GM12878 (cell line): ENCODE results near the gene CDH2. TPM values are rescaled to one million over a fixed set of nuclear protein-coding genes. Genes with fewer than 3 reads are reported as not detected.

Experiments used
- ATAC-seq: fragments of 200-7000 bp; cut with Tn5 transposase; 3 replicates; pipeline ENCODE4 v1.9.1; 2020; ENCODE audit warnings: mild to moderate bottlenecking, moderate library complexity
- BruUV-seq: library from RNA; stranded (reverse); fragments of 400-500 nt; replicated peaks from 2 replicates; lab custom pipeline; 2021; lab: Mats Ljungman, UMichigan
- CTCF ChIA-PET: fragments of 300-600 bp; sonication (Branson Sonifier 250); formaldehyde crosslinking; extraction: SDS; loops from one replicate; lab custom pipeline; 2021; ENCODE audit warnings: inconsistent platforms; lab: Yijun Ruan, JAX
- POLR2A ChIA-PET: fragments of 350-600 bp; formaldehyde crosslinking; extraction: SDS; loops from one replicate; lab custom pipeline; 2021; ENCODE audit warnings: inconsistent platforms; lab: Charles Lee
- RAD21 ChIA-PET: fragments of 300-600 bp; sonication (Branson Sonifier 250); formaldehyde crosslinking; loops from one replicate; lab custom pipeline; 2023; ENCODE audit warnings: antibody characterized with exemption; ENCODE audit not compliant: unreplicated experiment; lab: Charles Lee
- SMC1A ChIA-PET: fragments of 300-600 bp; sonication (Branson Sonifier 250); formaldehyde crosslinking; loops from one replicate; lab custom pipeline; 2023; ENCODE audit not compliant: unreplicated experiment, uncharacterized antibody; lab: Charles Lee
- DNase-seq: peaks from one replicate; pipeline ENCODE4 v3.0.0-alpha.2; 2011; ENCODE audit warnings: low read depth, low spot score
- FAIRE-seq: peaks from 3 replicates; lab custom pipeline; 2011; peaks lifted over from hg19 to GRCh38; lab: Jason Lieb, UNC
- H2AFZ ChIP-seq: 2 replicates; pipeline ENCODE4 v1.6.0; 2011; ENCODE audit warnings: low read depth, low read length, control low read depth; ENCODE audit not compliant: control insufficient read depth
- H3K27ac ChIP-seq: 2 replicates; pipeline ENCODE4 v1.5.1; 2011; ENCODE audit warnings: control low read depth; ENCODE audit not compliant: control insufficient read depth, insufficient read depth
- H3K27me3 ChIP-seq, 2 experiments: replicated peaks in 1 of 2; 2 replicates each; pipeline versions ENCODE4 v1.6.0 to v1.6.1; 2011; ENCODE audit warnings: low read length in 1 of 2; ENCODE audit not compliant: control insufficient read depth in 2 of 2, insufficient read depth in 2 of 2
- H3K36me3 ChIP-seq, 2 experiments: 2 replicates each; pipeline ENCODE4 v1.5.1; 2011; ENCODE audit warnings: low read length in 1 of 2; ENCODE audit not compliant: control insufficient read depth in 2 of 2, insufficient read depth in 2 of 2
- H3K4me1 ChIP-seq: 2 replicates; pipeline ENCODE4 v1.6.1; 2011; ENCODE audit warnings: mild to moderate bottlenecking, low read length, moderate library complexity, mixed read lengths; ENCODE audit not compliant: control insufficient read depth, insufficient read depth
- H3K4me2 ChIP-seq: 2 replicates; pipeline ENCODE4 v1.6.0; 2011; ENCODE audit warnings: control low read depth; ENCODE audit not compliant: control insufficient read depth, insufficient read depth
- H3K4me3 ChIP-seq: fragments of 200-600 bp; sonication (generic); 2 replicates; pipeline ENCODE4 v1.5.1; 2016
- H3K79me2 ChIP-seq: 2 replicates; pipeline ENCODE4 v1.6.0; 2011; ENCODE audit warnings: low read length; ENCODE audit not compliant: control insufficient read depth, insufficient read depth
- H3K9ac ChIP-seq: 2 replicates; pipeline ENCODE4 v1.8.0; 2011; ENCODE audit warnings: low read length, control low read depth, mixed read lengths; ENCODE audit not compliant: control insufficient read depth, insufficient read depth
- H3K9me3 ChIP-seq: replicated peaks from 3 replicates; pipeline ENCODE4 v1.5.1; 2011; ENCODE audit warnings: mild to moderate bottlenecking, low read length; ENCODE audit not compliant: control insufficient read depth, insufficient read depth
- H4K20me1 ChIP-seq: 2 replicates; pipeline ENCODE4 v1.6.0; 2011; ENCODE audit not compliant: control insufficient read depth, insufficient read depth
- CBFB ChIP-seq: IDR thresholded peaks from 2 replicates; pipeline ENCODE4 v1.6.1; 2016; ENCODE audit warnings: antibody characterized with exemption, low read depth
- RBBP5 ChIP-seq: fragments of 200-600 bp; sonication (generic); conservative IDR thresholded peaks from 2 replicates; pipeline ENCODE4 v1.6.1; 2016
- RFX5 ChIP-seq: IDR thresholded peaks from 2 replicates; pipeline ENCODE4 v1.6.1; 2011; ENCODE audit warnings: low read depth, low read length, improper control_type of control experiment
- SMAD5 ChIP-seq: IDR thresholded peaks from 2 replicates; pipeline ENCODE4 v1.6.1; 2016; ENCODE audit warnings: antibody characterized with exemption, low read depth
- SPI1 ChIP-seq: IDR thresholded peaks from 2 replicates; pipeline ENCODE4 v1.6.1; 2011; ENCODE audit warnings: low read depth, mild to moderate bottlenecking, low read length, moderate library complexity, borderline replicate concordance; ENCODE audit not compliant: insufficient read depth
- SUZ12 ChIP-seq: fragments of 200-600 bp; sonication (generic); IDR thresholded peaks from one replicate; pipeline ENCODE4 v1.6.1; 2018; ENCODE audit warnings: antibody characterized with exemption, mild to moderate bottlenecking; ENCODE audit not compliant: unreplicated experiment
- TCF3 ChIP-seq: IDR thresholded peaks from 2 replicates; pipeline ENCODE4 v1.6.1; 2012; ENCODE audit warnings: low read depth, mild to moderate bottlenecking, low read length, borderline replicate concordance; ENCODE audit not compliant: insufficient read depth
- ZNF384 ChIP-seq: IDR thresholded peaks from 2 replicates; pipeline ENCODE4 v1.6.1; 2012; ENCODE audit warnings: low read depth, mild to moderate bottlenecking, low read length, improper control_type of control experiment, borderline replicate concordance
- WGBS: methylation state at CpG from one replicate; pipeline ENCODE4 v1.1.6; 2016; ENCODE audit warnings: low lambda C conversion rate; ENCODE audit not compliant: insufficient replicate concordance, insufficient coverage; ENCODE audit errors: missing lambda C conversion rate; 5-methylcytosine and 5-hydroxymethylcytosine counted together
- in situ Hi-C: fragments of 300-500 bp; cut with MboI; formaldehyde crosslinking; loops from 9 replicates; pipeline ENCODE4 v1.14.3; 2018; ENCODE audit warnings: mixed read lengths
- intact Hi-C: fragments of 100-400 bp; cut with micrococcal nuclease; formaldehyde crosslinking; loops from one replicate; pipeline ENCODE4 v1.14.2; 2022; ENCODE audit not compliant: unreplicated experiment
- polyA plus RNA-seq, 11 experiments: library from polyadenylated mRNA; depleted of rRNA in 4 of 11; unstranded in 6 of 11; stranded (reverse) in 5 of 11; fragments of >200 nt; fragmentation: Nextera tagmentation in 4 of 11; fragmentation: Illumina TruSeq in 1 of 11; extraction: Ambion mirVana in 4 of 11; extraction: Trizol in 1 of 11; gene quantifications; 1 replicate in 1 of 11; 2 replicates in 10 of 11; pipeline versions ENCODE4 v1.2.1 to v1.2.3, GENCODE V29; 2011 to 2016; ENCODE audit warnings: inconsistent platforms in 2 of 11, missing spikeins in 2 of 11, low read depth in 1 of 11
- total RNA-seq, 4 experiments: library from RNA; depleted of rRNA in 3 of 4; stranded (reverse); fragments of >200 nt in 3 of 4; fragmentation: Illumina TruSeq in 1 of 4; extraction: Trizol in 1 of 4; gene quantifications; 2 replicates each; pipeline versions ENCODE4 v1.2.1 to v1.2.3, GENCODE V29; 2013 to 2021

CDH2 gene
- total and polyA plus RNA-seq, 10 of the 15 experiments (the other 5 are each of a cell fraction or from before 2014, with no cell fraction given) = 0.01 to 0.25 (median 0.06) TPM; not detected in 4

DNA sequence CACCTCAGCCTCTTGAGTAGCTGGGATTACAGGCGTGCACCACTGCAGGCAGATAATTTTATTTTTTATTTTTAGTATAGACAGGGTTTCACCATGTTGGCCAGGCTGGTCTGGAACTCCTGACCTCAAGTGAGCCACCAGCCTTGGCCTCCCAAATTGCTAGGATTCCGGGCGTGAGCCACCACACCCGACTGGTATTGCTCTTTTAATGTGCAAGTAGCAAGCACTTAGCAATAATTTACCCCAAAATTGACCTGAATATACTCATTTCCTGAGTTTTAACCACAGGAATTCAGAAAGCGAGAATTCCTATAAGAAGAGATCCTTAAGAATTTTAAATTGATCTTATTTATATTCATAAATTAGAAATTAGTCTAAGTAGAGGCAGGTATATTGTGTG is 169.1 kb downstream of the CDH2 start (continued):
- TF ChIP-seq RFX5 (no peak), SPI1 (no peak), ZNF384 (no peak), TCF3 (no peak)

DNA sequence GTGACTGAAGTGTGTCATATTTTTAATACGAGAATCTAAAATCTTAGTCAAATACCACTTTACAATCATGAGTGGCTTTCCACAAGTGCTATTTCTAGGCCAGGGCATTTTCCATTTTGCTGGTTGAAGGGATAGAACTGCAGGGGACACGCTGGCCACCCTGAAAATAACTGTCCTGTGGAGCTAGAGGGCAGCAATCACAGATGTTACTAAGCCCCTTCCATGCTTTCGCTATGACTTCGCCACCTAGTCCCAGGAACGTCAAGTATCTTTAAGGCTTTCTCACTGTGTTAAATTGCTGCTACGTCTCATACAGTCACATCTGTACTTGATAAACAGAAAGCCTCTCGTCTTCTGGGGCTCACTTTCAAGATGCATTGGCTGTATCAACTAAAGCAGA is 171.8 kb downstream of the CDH2 start:
- FAIRE-seq (no peak), DNase-seq (no peak), ATAC-seq (no peak)
- ChIA-PET RAD21 (no interaction called here), SMC1A (no interaction called here), POLR2A (no interaction called here), CTCF (no interaction called here)
- Histone ChIP-seq H2AFZ (no peak overlapping the region), H3K4me1 (no peaks in the 10 kb centered on the region), H3K9ac (no peak overlapping the region), H4K20me1 (no peaks in the 10 kb centered on the region), H3K27me3 (no peaks in the 10 kb centered on the region), H3K4me3 (no peak overlapping the region), H3K79me2 (no peaks in the 10 kb centered on the region), H3K27ac (no peak overlapping the region), H3K9me3 (no peaks in the 10 kb centered on the region), H3K36me3 (no peaks in the 10 kb centered on the region), H3K4me2 (no peak overlapping the region)
- 19% methylated on average over 7 of the region's 7 CpGs for WGBS
- BruUV-seq = no TSS peak
- intact Hi-C loops (no loop called here), in situ Hi-C loops (no loop called here)
- TF ChIP-seq RBBP5 (no peak), SMAD5 (no peak), SUZ12 (no peak), CBFB (no peak), TCF3 (no peak)
